ENCODE results near the gene PNPLA6. TPM values are rescaled to one million over a fixed set of nuclear protein-coding genes. Genes with fewer than 3 reads are reported as not detected.
A peak's percentile ranks its signal among the peaks of the same experiment; 100 is the strongest.

PNPLA6 gene
- polyA plus RNA-seq, 3 donors from 2014 or later, result 4.9 to 17.5 (median 9.8) TPM

- H3K27ac Mint-ChIP-seq, result no peak overlapping the region
- DNase-seq, result no peak
- peaks cover 7 to 31% (median 13%) of the 10 kb centered on the region in 3 donors for H3K27me3 Mint-ChIP-seq (ENCODE audit: low read depth in 3 of 3)
- H3K36me3 Mint-ChIP-seq, result no peaks in the 10 kb centered on the region
- H3K4me1 Mint-ChIP-seq, result peaks cover 6 to 10% of the 10 kb centered on the region in 2 donors
- no peak overlapping the region for H3K4me3 Mint-ChIP-seq
- H3K9me3 Mint-ChIP-seq, result no peaks in the 10 kb centered on the region
Observed at GRCh38 chr19:7505682-7506384, 29.7 kb upstream of the PNPLA6 start.

DNA sequence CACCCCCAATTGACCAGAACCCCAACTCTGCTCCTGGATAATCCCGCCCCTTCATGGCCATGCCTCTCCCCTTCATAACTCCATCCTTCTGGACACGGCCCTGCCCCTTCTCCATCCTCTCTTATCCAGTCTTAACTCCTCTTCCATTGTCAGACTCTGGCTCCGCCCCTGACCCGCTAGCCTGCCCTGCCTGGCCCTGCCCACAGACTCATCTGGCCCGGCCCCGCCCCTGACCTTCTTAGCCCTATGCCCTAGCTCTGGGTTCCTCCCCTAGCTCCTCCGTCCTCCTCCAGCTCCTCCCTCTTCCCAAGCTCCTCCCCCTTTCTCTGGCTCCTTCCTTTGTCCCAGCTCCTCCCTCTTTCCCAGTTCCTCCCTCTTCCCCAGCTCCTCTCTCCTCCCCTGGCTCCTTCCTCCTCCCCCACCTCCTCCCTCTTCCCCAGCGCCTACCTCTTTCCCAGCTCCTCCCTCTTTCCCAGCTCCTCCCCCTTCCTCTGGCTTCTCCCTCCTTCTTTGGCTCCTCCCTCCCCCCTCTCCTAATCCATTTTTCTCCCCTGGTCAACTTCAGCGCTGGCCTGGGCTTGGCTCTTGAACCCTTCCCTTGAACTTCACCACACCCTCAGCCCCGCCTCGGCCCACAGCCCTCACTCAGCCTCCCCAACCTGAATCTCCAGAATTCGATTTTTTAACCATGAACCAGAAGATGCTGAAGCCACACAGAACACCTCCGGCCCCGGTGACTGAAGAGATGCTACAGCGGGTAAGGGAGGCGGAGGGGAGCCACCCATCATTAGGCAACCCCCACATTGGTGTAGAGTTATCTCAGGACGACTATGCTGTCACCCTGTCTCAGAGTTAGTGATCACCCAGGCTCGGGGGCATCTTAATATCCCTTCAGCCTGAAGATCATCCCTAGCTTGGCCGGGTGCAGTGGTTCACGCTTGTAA is 28.9 kb upstream of the PNPLA6 start:
- H3K27ac Mint-ChIP-seq, result no peak overlapping the region
- peak in 2 of 3 donors; percentile 25 for DNase-seq
- peak overlapping the region in 1 of 5 donors; percentile 13 for H3K4me3 Mint-ChIP-seq
- no peaks in the 10 kb centered on the region for H3K9me3 Mint-ChIP-seq
- H3K36me3 Mint-ChIP-seq, result no peaks in the 10 kb centered on the region
- peaks cover 7 to 27% (median 13%) of the 10 kb centered on the region in 3 donors for H3K27me3 Mint-ChIP-seq (ENCODE audit: low read depth in 3 of 3)
- H3K4me1 Mint-ChIP-seq, result peaks cover 6 to 10% of the 10 kb centered on the region in 2 donors

DNA sequence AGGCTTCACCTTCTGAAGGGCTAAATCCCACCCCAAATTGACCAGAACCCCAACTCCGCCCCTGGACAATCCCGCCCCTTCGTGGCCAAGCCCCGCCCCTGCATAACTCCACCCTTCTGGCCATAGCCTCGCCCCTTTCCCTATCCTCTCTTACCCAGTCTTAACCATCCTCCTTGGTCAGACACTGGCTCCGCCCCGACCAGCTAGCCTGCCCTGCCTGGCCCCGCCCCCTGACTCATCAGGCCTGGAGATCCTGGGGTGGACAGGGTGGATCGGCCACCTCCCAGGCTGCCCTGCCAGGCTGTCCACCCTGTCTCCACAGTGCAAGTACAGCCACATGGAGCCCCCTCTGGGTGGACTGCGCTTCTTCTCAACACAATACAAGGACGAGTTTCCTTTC is 27.6 kb upstream of the PNPLA6 start:
- Mint-ChIP-seq H3K4me1 (peaks cover 6 to 10% of the 10 kb centered on the region in 2 donors), H3K36me3 (no peaks in the 10 kb centered on the region), H3K4me3 (no peak overlapping the region), H3K27ac (no peak overlapping the region), H3K27me3 (ENCODE audit: low read depth in 3 of 3) (peaks cover 2 to 21% (median 13%) of the 10 kb centered on the region in 3 donors), H3K9me3 (no peaks in the 10 kb centered on the region)
- no peak for DNase-seq

DNA sequence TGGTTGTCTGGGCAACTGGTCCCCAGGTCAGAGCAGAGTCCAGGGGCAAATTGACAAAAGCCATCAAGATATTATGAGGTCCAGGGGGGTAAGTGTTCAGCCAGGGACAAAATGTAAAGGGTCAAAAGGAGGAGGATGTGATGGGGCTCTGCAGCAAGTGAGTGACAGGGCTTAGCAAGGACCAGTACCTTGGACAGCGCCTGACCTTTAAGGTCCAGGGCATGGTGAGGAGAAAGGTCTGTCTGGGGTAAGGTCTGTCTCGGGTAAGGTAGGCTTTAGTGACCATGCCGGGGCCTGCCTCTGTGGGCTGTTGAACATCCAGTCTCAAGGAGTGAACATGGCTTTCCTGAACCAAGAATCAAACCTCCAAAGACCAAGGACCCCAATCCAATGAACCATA is 25.9 kb upstream of the PNPLA6 start:
- Mint-ChIP-seq H3K27me3 (ENCODE audit: low read depth in 3 of 3) (peaks cover 2 to 24% (median 11%) of the 10 kb centered on the region in 3 donors), H3K9me3 (no peaks in the 10 kb centered on the region), H3K27ac (no peak overlapping the region), H3K36me3 (no peaks in the 10 kb centered on the region), H3K4me1 (peaks cover 6 to 10% of the 10 kb centered on the region in 2 donors), H3K4me3 (no peak overlapping the region)
- DNase-seq, result no peak

DNA sequence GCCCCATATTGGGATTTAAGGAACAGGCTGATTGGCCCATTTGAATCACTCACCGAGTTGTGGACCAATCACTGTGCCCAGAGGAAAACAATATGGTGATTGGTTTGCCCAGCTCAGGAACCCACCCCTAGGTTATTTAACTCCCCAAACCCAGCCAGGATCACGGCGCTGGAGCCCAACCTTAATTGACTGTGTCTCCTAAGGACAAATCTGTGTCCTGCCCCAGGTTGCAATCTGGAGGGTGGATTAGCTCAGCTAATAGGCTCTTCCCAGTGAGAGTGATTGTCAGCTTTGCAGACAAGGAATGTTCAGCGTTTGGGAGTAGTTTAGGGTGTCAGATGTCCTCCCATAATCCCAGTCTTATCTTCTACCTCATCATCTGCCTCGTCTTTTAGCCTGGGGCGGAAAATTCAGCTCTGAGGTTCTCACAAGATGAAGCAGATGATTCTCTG is 23.1 kb upstream of the PNPLA6 start:
- no peak overlapping the region for H3K4me3 Mint-ChIP-seq

GRCh38 chr19:7513809-7514642 is 21.5 kb upstream of the PNPLA6 start:
- peaks cover 3 to 18% (median 4%) of the 10 kb centered on the region in 3 donors for H3K27me3 Mint-ChIP-seq (ENCODE audit: low read depth in 3 of 3)
- peaks cover 20 to 21% of the 10 kb centered on the region in 2 donors for H3K4me1 Mint-ChIP-seq
- no peaks in the 10 kb centered on the region for H3K36me3 Mint-ChIP-seq
- H3K9me3 Mint-ChIP-seq, result no peaks in the 10 kb centered on the region
- no peak for DNase-seq
- H3K27ac Mint-ChIP-seq, result peak overlapping the region in 2 of 6 donors; percentile 24 to 64
- peak overlapping the region; percentile 10 to 51 (median 22) for H3K4me3 Mint-ChIP-seq

More for the DNA sequence above, 23.1 kb upstream of the PNPLA6 start:
- H3K27ac Mint-ChIP-seq, result no peak overlapping the region
- DNase-seq, result no peak
- H3K4me1 Mint-ChIP-seq, result peaks cover 16 to 18% of the 10 kb centered on the region in 2 donors
- no peaks in the 10 kb centered on the region for H3K9me3 Mint-ChIP-seq
- H3K36me3 Mint-ChIP-seq, result no peaks in the 10 kb centered on the region
- peaks cover 2 to 18% (median 7%) of the 10 kb centered on the region in 3 donors for H3K27me3 Mint-ChIP-seq (ENCODE audit: low read depth in 3 of 3)

DNA sequence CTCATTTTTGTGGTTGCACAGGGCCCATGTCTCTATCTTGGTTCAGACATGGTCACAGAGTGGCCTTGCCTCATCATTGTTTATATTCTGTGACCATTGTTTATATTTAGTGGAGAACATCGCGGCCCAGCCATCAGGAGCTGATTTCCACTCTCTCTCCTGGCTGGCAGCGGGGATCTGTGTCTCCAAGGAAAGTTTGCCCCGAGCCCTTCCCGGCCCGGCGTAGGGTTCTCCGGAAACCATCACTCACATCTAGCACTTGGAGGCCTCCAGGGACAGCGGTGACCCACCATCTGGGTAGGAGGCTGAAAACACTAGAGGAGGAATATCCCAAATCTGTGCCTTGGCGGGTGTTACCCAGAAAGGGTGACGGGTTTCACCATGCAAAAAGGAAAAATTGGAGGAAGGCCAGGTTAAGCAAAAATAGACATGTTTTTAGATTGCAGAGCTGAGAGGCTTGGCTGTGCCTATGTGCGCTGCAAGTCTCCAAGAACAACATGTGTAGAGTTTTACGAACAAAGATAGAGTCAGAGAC is 20.3 kb upstream of the PNPLA6 start:
- DNase-seq, result no peak
- no peaks in the 10 kb centered on the region for H3K36me3 Mint-ChIP-seq
- peak overlapping the region; percentile 83 to 99 (median 86) for H3K4me3 Mint-ChIP-seq
- peaks cover 0 to 13% (median 3%) of the 10 kb centered on the region in 3 donors for H3K27me3 Mint-ChIP-seq (ENCODE audit: low read depth in 3 of 3)
- peaks cover 20 to 21% of the 10 kb centered on the region in 2 donors for H3K4me1 Mint-ChIP-seq
- H3K27ac Mint-ChIP-seq, result peak overlapping the region in 5 of 6 donors; percentile 46 to 91 (median 71)
- H3K9me3 Mint-ChIP-seq, result no peaks in the 10 kb centered on the region

- Mint-ChIP-seq H3K27me3 (ENCODE audit: low read depth in 3 of 3) (peaks cover 0 to 13% (median 3%) of the 10 kb centered on the region in 3 donors), H3K4me3 (peak within 1 kb of the TSS; percentile 83 to 99 (median 86)), H3K4me1 (peaks cover 20 to 21% of the 10 kb centered on the region in 2 donors), H3K9me3 (no peaks in the 10 kb centered on the region), H3K36me3 (no peaks in the 10 kb centered on the region), H3K27ac (peak within 1 kb of the TSS; percentile 46 to 91 (median 73))
- DNase-seq, result peak; percentile 40 to 47 (median 46)
Observed at GRCh38 chr19:7515645-7516151, 19.8 kb upstream of the PNPLA6 start, which contains the start of gene ZNF358. Gene ZNF358 (plus strand): TSS chr19:7516103. CDS start chr19:7519243, 3,140 bp downstream.

DNA sequence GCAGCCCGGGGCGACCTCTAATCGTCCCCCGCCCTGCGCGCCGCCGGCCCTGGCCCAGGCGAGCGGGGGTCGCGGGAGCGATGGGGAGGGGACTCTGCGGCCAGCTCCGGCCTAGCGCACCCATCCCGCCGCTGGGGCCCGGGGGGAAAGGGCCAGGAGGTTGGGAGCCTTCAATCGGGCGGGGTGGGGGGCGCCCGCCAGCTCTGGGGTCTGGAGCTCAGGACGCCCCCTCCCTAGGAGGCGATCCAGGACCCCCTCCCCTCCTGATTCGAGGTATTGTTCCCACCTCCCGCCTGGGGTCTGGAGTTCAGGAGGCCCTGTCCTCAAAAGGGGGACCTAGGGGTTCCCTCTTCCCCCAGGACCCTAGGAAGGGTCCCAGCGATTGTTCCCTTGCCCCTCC is 19.2 kb upstream of the PNPLA6 start:
- peak overlapping the region; percentile 69 to 83 (median 79) for H3K4me3 Mint-ChIP-seq
- H3K27ac Mint-ChIP-seq, result peak overlapping the region in 2 of 6 donors; percentile 57 to 79

GRCh38 chr19:7516878-7517277 is 18.6 kb upstream of the PNPLA6 start:
- peak overlapping the region; percentile 69 to 83 (median 79) for H3K4me3 Mint-ChIP-seq
- peaks cover 23 to 28% of the 10 kb centered on the region in 2 donors for H3K4me1 Mint-ChIP-seq
- peak overlapping the region in 3 of 6 donors; percentile 49 to 79 (median 57) for H3K27ac Mint-ChIP-seq
- DNase-seq, result no peak
- peaks cover 1 to 13% (median 4%) of the 10 kb centered on the region in 3 donors for H3K27me3 Mint-ChIP-seq (ENCODE audit: low read depth in 3 of 3)
- no peaks in the 10 kb centered on the region for H3K9me3 Mint-ChIP-seq
- H3K36me3 Mint-ChIP-seq, result no peaks in the 10 kb centered on the region

More for the DNA sequence above, 19.2 kb upstream of the PNPLA6 start:
- DNase-seq, result no peak
- Mint-ChIP-seq H3K27me3 (ENCODE audit: low read depth in 3 of 3) (peaks cover 0 to 13% (median 3%) of the 10 kb centered on the region in 3 donors), H3K9me3 (no peaks in the 10 kb centered on the region), H3K36me3 (no peaks in the 10 kb centered on the region), H3K4me1 (peaks cover 21 to 22% of the 10 kb centered on the region in 2 donors)

GRCh38 chr19:7519361-7520130 is 16.0 kb upstream of the PNPLA6 start:
- Mint-ChIP-seq H3K27ac (no peak overlapping the region), H3K9me3 (no peaks in the 10 kb centered on the region), H3K27me3 (ENCODE audit: low read depth in 3 of 3) (peaks cover 7 to 15% (median 14%) of the 10 kb centered on the region in 3 donors), H3K4me3 (peak overlapping the region in 1 of 5 donors; percentile 44), H3K36me3 (no peaks in the 10 kb centered on the region), H3K4me1 (peaks cover 34 to 35% of the 10 kb centered on the region in 2 donors)
- no peak for DNase-seq

All from immature natural killer cell (primary cell).